ENCODE data around the gene CREBBP. TPM values are rescaled to one million over a fixed set of nuclear protein-coding genes. Genes with fewer than 3 reads are reported as not detected.
"Not testable (repeated sequence)": the region's sequence is repeated elsewhere in the genome, so short reads cannot be mapped to it uniquely, and the experiment has no call there.

CREBBP gene
- total and polyA plus RNA-seq, 7 donors, result 7.1 to 54.9 (median 44.1) TPM

DNA sequence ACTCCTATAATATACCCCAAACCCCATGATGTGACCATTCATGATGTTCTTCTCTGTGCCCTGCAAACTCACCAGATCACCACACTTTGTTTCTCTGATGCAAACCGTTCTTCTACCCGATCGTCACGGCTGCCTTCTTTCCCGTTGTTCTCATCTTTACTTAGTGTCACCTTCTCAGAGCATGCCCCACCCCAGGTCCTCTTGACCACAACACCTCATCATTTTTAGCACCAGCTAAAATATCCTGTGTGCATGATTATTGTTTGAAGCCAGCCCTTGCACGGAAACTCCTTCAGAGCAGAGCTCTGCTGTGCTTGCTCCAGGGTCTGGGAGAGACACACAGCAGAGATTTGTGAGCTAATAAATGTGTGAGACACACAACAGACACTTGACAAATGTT, 38.9 kb upstream of the CREBBP start:
- 77 to 84% (median 81%) methylated on average over 6 of the region's 6 CpGs for WGBS, 3 donors
- Histone ChIP-seq H3K27ac (no peak overlapping the region), H3K4me3 (no peak overlapping the region), H3K9me3 (peaks cover 7% of the 10 kb centered on the region), H3K4me1 (no peaks in the 10 kb centered on the region), H3K36me3 (ENCODE audit: insufficient read depth in 1 of 2, low read depth in 1 of 2) (no peaks in the 10 kb centered on the region), H3K27me3 (ENCODE audit: insufficient read depth in 3 of 3, low read length in 2 of 3) (no peaks in the 10 kb centered on the region)
- TF ChIP-seq CTCF (IDR thresholded peaks at IDR 0.05), result no peak
- no peak for ATAC-seq
- DNase-seq, result no peak
- intact Hi-C loops (cut with DNase I), result no loop called here

DNA sequence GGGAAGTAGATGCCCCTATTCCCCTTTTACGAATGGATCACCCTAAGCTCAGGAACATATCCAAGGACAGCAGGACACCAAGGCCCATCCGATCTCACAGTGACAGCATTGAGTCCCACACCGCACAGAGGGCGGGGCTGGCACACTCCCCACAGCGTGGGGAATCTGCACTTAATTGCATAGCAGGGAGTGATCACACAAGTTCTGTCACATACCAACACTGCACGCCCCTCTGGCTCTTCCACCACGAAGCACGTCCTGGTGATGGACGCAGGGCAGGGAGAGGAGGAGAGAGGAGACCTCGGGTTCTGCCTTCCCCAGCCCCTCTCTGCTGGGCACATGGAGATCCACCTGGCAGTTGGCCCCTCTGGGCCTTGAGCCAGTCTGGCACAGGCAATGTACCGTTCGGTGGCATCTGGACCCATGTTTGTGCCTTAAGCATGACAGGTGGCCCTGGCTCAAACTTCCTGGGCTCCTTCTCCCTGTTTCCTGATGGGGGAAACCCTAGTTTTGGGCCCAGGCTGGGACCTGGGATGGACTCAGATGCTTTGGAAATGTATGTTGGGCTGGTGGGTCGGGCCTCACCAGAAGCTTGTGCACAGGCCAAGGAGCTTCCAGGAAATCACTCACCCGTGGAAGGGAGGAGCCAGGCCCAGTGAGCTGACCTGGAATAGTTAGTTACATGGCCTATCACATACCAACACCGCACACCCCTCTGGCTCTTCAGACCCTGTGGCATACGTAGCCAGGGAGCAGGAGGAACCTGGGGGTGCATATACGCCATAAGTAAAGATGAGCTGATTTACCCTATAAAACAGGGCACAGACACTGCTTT, 35.1 kb upstream of the CREBBP start:
- Histone ChIP-seq H3K9me3 (peaks cover 7% of the 10 kb centered on the region), H3K27ac (no peak overlapping the region), H3K4me3 (no peak overlapping the region), H3K27me3 (ENCODE audit: insufficient read depth in 3 of 3, low read length in 2 of 3) (no peaks in the 10 kb centered on the region), H3K4me1 (no peaks in the 10 kb centered on the region), H3K36me3 (ENCODE audit: insufficient read depth in 1 of 2, low read depth in 1 of 2) (no peaks in the 10 kb centered on the region)
- no peak for DNase-seq
- no peak for TF ChIP-seq CTCF (IDR thresholded peaks at IDR 0.05)
- intact Hi-C loops (cut with DNase I), result no loop called here
- 71 to 76% (median 72%) methylated on average over 17 of the region's 17 CpGs for WGBS, 3 donors
- no peak for ATAC-seq

DNA sequence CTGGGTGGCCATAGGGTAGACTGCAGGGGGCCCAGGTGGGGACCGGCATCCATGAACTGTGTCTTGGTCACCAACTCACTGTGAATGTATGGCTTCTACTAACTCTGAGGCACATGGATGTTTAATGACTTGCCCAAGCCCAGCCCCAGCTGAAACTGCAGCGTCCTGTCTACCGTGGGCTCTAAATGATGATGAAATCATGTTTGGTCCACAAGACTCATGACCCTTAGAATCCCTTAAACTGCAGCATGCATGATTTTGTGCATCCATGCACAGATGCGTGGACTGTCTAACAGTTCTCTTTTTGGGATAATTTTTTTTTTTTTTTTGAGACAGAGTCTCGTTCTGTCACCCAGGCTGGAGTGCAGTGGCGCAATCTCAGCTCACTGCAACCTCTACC, 32.4 kb upstream of the CREBBP start:
- Histone ChIP-seq H3K27me3 (ENCODE audit: insufficient read depth in 3 of 3, low read length in 2 of 3) (no peaks in the 10 kb centered on the region), H3K4me1 (no peaks in the 10 kb centered on the region), H3K36me3 (ENCODE audit: insufficient read depth in 1 of 2, low read depth in 1 of 2) (no peaks in the 10 kb centered on the region), H3K4me3 (no peak overlapping the region), H3K9me3 (no peaks in the 10 kb centered on the region), H3K27ac (no peak overlapping the region)
- no peak for TF ChIP-seq CTCF (IDR thresholded peaks at IDR 0.05)
- 81 to 87% (median 82%) methylated on average over 6 of the region's 6 CpGs for WGBS, 3 donors
- intact Hi-C loops (cut with DNase I), result no loop called here
- ATAC-seq, result no peak
- no peak for DNase-seq

DNA sequence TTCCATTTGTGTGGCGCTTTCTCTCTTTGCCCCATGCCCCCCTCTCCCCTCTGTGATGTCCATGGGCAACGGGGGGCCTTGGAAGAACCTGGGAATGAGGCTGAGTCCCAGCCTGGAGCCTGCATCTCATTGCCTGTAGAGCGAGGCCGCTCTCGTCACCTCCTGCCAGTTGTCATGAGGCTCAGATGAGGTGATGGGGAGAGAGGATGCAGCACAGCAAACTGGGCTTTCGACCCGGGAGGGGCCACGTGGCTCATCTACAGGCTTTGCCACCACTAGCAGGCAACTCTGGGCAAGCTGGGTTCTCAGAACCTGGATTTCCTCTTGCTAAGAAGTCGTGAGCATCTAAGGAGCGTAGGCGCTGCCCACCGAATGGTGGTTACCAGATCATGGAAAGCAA, 31.9 kb upstream of the CREBBP start:
- H3K4me3 ChIP-seq, result no peak overlapping the region
- H3K27ac ChIP-seq, result no peak overlapping the region
- no peak for TF ChIP-seq CTCF (IDR thresholded peaks at IDR 0.05)
- DNase-seq (no peak), ATAC-seq (no peak)
- H3K9me3 ChIP-seq, result no peaks in the 10 kb centered on the region
- H3K36me3 ChIP-seq (ENCODE audit: insufficient read depth in 1 of 2, low read depth in 1 of 2), result no peaks in the 10 kb centered on the region
- no peaks in the 10 kb centered on the region for H3K27me3 ChIP-seq (ENCODE audit: insufficient read depth in 3 of 3, low read length in 2 of 3)
- WGBS, 3 donors, result 84 to 88% (median 88%) methylated on average over 12 of the region's 12 CpGs
- H3K4me1 ChIP-seq, result no peaks in the 10 kb centered on the region
- intact Hi-C loops (cut with DNase I), result no loop called here

DNA sequence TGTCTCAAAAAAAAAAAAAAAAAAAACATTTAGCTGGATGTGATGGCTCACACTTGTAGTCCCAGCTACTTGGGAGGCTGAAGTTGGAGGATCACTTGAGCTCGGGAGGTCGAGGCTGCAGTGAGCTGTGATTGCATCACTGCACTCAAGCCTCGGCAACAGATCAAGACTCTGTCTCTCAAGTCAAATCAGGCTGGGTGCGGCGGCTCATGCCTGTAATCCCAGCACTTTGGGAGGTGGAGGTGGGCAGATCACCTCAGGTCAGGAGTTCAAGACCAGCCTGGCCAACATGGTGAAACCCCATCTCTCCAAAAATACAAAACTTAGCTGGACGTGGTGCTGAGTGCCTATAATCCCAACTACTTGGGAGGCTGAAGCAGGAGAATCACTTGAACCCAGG, 31.2 kb upstream of the CREBBP start:
- H3K27ac ChIP-seq; H3K4me1 ChIP-seq; intact Hi-C loops (cut with DNase I); H3K27me3 ChIP-seq (ENCODE audit: insufficient read depth in 3 of 3, low read length in 2 of 3); H3K36me3 ChIP-seq (ENCODE audit: insufficient read depth in 1 of 2, low read depth in 1 of 2); H3K4me3 ChIP-seq; DNase-seq; H3K9me3 ChIP-seq; ATAC-seq: not testable (repeated sequence)
- WGBS, 3 donors, result 89 to 94% (median 94%) methylated on average over 6 of the region's 6 CpGs

Measured in psoas muscle (tissue), 8 donors.